ENCODE measurements around the gene SKIL.
"Not testable (repeated sequence)": the region's sequence is repeated elsewhere in the genome, so short reads cannot be mapped to it uniquely, and the experiment has no call there.

The SKIL gene

GRCh38 chr3:170357176-170358041 lies at the start of gene SKIL:
SKIL (plus strand) TSS chr3:170357715; CDS start chr3:170360332, 2,617 bp downstream.
- Mint-ChIP-seq H3K27me3 (no peaks in the 10 kb centered on the region), H3K36me3 (ENCODE audit: low read depth) (peaks cover 24% of the 10 kb centered on the region), H3K4me1 (peaks cover 57% of the 10 kb centered on the region), H3K4me3 (peak within 1 kb of the TSS; percentile 81), H3K9me3 (peaks cover 5% of the 10 kb centered on the region), H3K27ac (peak within 1 kb of the TSS; percentile 78)
- DNase-seq (peak; percentile 94), ATAC-seq (peak; percentile 77)

GRCh38 chr3:170309046-170309445 lies 48.5 kb upstream of the SKIL start:
- no peak overlapping the region for H3K4me3 Mint-ChIP-seq
- DNase-seq (no peak), ATAC-seq (no peak)
- H3K27me3 Mint-ChIP-seq: no peaks in the 10 kb centered on the region
- no peaks in the 10 kb centered on the region for H3K4me1 Mint-ChIP-seq
- no peaks in the 10 kb centered on the region for H3K36me3 Mint-ChIP-seq (ENCODE audit: low read depth)
- H3K9me3 Mint-ChIP-seq: no peaks in the 10 kb centered on the region
- H3K27ac Mint-ChIP-seq: no peak overlapping the region

GRCh38 chr3:170317954-170318353 lies 39.6 kb upstream of the SKIL start:
- Mint-ChIP-seq H3K4me1 (no peaks in the 10 kb centered on the region), H3K27ac (no peak overlapping the region), H3K4me3 (no peak overlapping the region), H3K36me3 (ENCODE audit: low read depth) (no peaks in the 10 kb centered on the region), H3K9me3 (no peaks in the 10 kb centered on the region), H3K27me3 (no peaks in the 10 kb centered on the region)
- ATAC-seq (no peak), DNase-seq (no peak)

GRCh38 chr3:170320461-170321121 lies 36.9 kb upstream of the SKIL start:
- ATAC-seq: no peak
- DNase-seq: no peak
- H3K36me3 Mint-ChIP-seq (ENCODE audit: low read depth): no peaks in the 10 kb centered on the region
- H3K27me3 Mint-ChIP-seq: no peaks in the 10 kb centered on the region
- no peaks in the 10 kb centered on the region for H3K4me1 Mint-ChIP-seq
- no peaks in the 10 kb centered on the region for H3K9me3 Mint-ChIP-seq
- H3K27ac Mint-ChIP-seq: no peak overlapping the region
- no peak overlapping the region for H3K4me3 Mint-ChIP-seq

- Mint-ChIP-seq H3K4me3 (no peak overlapping the region), H3K36me3 (ENCODE audit: low read depth) (no peaks in the 10 kb centered on the region), H3K27ac (no peak overlapping the region), H3K4me1 (no peaks in the 10 kb centered on the region), H3K9me3 (no peaks in the 10 kb centered on the region), H3K27me3 (no peaks in the 10 kb centered on the region)
- ATAC-seq: no peak
- no peak for DNase-seq
These were observed 36.0 kb upstream of the SKIL start for GRCh38 chr3:170321321-170322034.

- Mint-ChIP-seq H3K27ac (no peak overlapping the region), H3K4me3 (no peak overlapping the region), H3K4me1 (no peaks in the 10 kb centered on the region), H3K9me3 (no peaks in the 10 kb centered on the region), H3K36me3 (ENCODE audit: low read depth) (no peaks in the 10 kb centered on the region), H3K27me3 (no peaks in the 10 kb centered on the region)
- no peak for ATAC-seq
- DNase-seq: no peak
These were observed 34.8 kb upstream of the SKIL start for GRCh38 chr3:170322566-170323269.

GRCh38 chr3:170323331-170323730 lies 34.2 kb upstream of the SKIL start:
- Mint-ChIP-seq H3K4me3 (no peak overlapping the region), H3K27me3 (no peaks in the 10 kb centered on the region), H3K36me3 (ENCODE audit: low read depth) (no peaks in the 10 kb centered on the region), H3K9me3 (no peaks in the 10 kb centered on the region), H3K4me1 (no peaks in the 10 kb centered on the region), H3K27ac (no peak overlapping the region)
- DNase-seq (no peak), ATAC-seq (no peak)

GRCh38 chr3:170324962-170325361 lies 32.6 kb upstream of the SKIL start:
- H3K27ac Mint-ChIP-seq: no peak overlapping the region
- ATAC-seq (no peak), DNase-seq (no peak)
- no peaks in the 10 kb centered on the region for H3K9me3 Mint-ChIP-seq
- no peaks in the 10 kb centered on the region for H3K4me1 Mint-ChIP-seq
- no peaks in the 10 kb centered on the region for H3K36me3 Mint-ChIP-seq (ENCODE audit: low read depth)
- no peaks in the 10 kb centered on the region for H3K27me3 Mint-ChIP-seq
- no peak overlapping the region for H3K4me3 Mint-ChIP-seq

GRCh38 chr3:170327040-170327808 lies 30.3 kb upstream of the SKIL start:
- H3K4me1 Mint-ChIP-seq: no peaks in the 10 kb centered on the region
- H3K27me3 Mint-ChIP-seq: no peaks in the 10 kb centered on the region
- no peaks in the 10 kb centered on the region for H3K36me3 Mint-ChIP-seq (ENCODE audit: low read depth)
- no peak for DNase-seq
- H3K4me3 Mint-ChIP-seq: no peak overlapping the region
- no peaks in the 10 kb centered on the region for H3K9me3 Mint-ChIP-seq
- peak; percentile 54 for ATAC-seq
- H3K27ac Mint-ChIP-seq: no peak overlapping the region

- not testable (repeated sequence) for DNase-seq; H3K27ac Mint-ChIP-seq; H3K36me3 Mint-ChIP-seq (ENCODE audit: low read depth); ATAC-seq; H3K4me1 Mint-ChIP-seq; H3K27me3 Mint-ChIP-seq; H3K4me3 Mint-ChIP-seq; H3K9me3 Mint-ChIP-seq
These were observed 29.5 kb upstream of the SKIL start for GRCh38 chr3:170327868-170328548.

GRCh38 chr3:170330366-170330765 lies 27.1 kb upstream of the SKIL start:
- Mint-ChIP-seq H3K4me3 (no peak overlapping the region), H3K36me3 (ENCODE audit: low read depth) (no peaks in the 10 kb centered on the region)
- ATAC-seq: peak; percentile 40

GRCh38 chr3:170331143-170331542 lies 26.4 kb upstream of the SKIL start:
- no peak for DNase-seq
- H3K27me3 Mint-ChIP-seq: no peaks in the 10 kb centered on the region
- no peaks in the 10 kb centered on the region for H3K36me3 Mint-ChIP-seq (ENCODE audit: low read depth)
- ATAC-seq: no peak
- no peak overlapping the region for H3K27ac Mint-ChIP-seq
- no peaks in the 10 kb centered on the region for H3K4me1 Mint-ChIP-seq
- no peaks in the 10 kb centered on the region for H3K9me3 Mint-ChIP-seq
- H3K4me3 Mint-ChIP-seq: no peak overlapping the region

More at GRCh38 chr3:170330366-170330765, 27.1 kb upstream of the SKIL start:
- Mint-ChIP-seq H3K4me1 (no peaks in the 10 kb centered on the region), H3K27me3 (no peaks in the 10 kb centered on the region), H3K27ac (no peak overlapping the region), H3K9me3 (no peaks in the 10 kb centered on the region)
- no peak for DNase-seq

GRCh38 chr3:170337420-170337819 lies 20.1 kb upstream of the SKIL start:
- Mint-ChIP-seq H3K36me3 (ENCODE audit: low read depth) (no peaks in the 10 kb centered on the region), H3K4me1 (no peaks in the 10 kb centered on the region), H3K9me3 (peaks cover 8% of the 10 kb centered on the region), H3K27me3 (no peaks in the 10 kb centered on the region), H3K4me3 (no peak overlapping the region), H3K27ac (no peak overlapping the region)
- DNase-seq (no peak), ATAC-seq (no peak)
